Mucosa of rectum (tissue), 2 donors: ENCODE data around the gene FBXL17.

ENCODE experiments used
- H3K27ac ChIP-seq, 2 donors: one replicate each; pipeline ENCODE4 v1.7.0; 2013; ENCODE audit warnings: inconsistent platforms in 2 of 2, low read depth in 2 of 2, low read length in 2 of 2
- H3K27me3 ChIP-seq, 2 donors: one replicate each; pipeline ENCODE4 v1.7.0; 2013; ENCODE audit warnings: low read length in 2 of 2; ENCODE audit not compliant: control insufficient read depth in 2 of 2, insufficient read depth in 2 of 2
- H3K36me3 ChIP-seq, 2 donors: one replicate each; pipeline ENCODE4 v1.7.0; 2013; ENCODE audit warnings: low read length in 2 of 2; ENCODE audit not compliant: control insufficient read depth in 2 of 2, insufficient read depth in 2 of 2
- H3K4me1 ChIP-seq, 2 donors: one replicate each; pipeline ENCODE4 v1.7.0; 2013; ENCODE audit warnings: low read length in 2 of 2, mild to moderate bottlenecking in 1 of 2; ENCODE audit not compliant: control insufficient read depth in 2 of 2, insufficient read depth in 2 of 2
- H3K4me3 ChIP-seq, 2 donors: one replicate each; pipeline ENCODE4 v1.7.0; 2013; ENCODE audit warnings: low read length in 2 of 2
- H3K9ac ChIP-seq, 2 donors: one replicate each; pipeline ENCODE4 v1.7.0; 2013; ENCODE audit warnings: low read length in 2 of 2, low read depth in 1 of 2, mild to moderate bottlenecking in 1 of 2
- H3K9me3 ChIP-seq, 2 donors: one replicate each; pipeline ENCODE4 v1.7.0; 2013; ENCODE audit warnings: low read length in 2 of 2; ENCODE audit not compliant: control insufficient read depth in 2 of 2
- donor health status: healthy.
- donor health status: Normal muscosa, but diverticular disease.

Gene FBXL17

GRCh38 chr5:108059334-108059733 is 322.6 kb downstream of the FBXL17 start:
- Histone ChIP-seq H3K9ac (no peak overlapping the region), H3K36me3 (no peaks in the 10 kb centered on the region)

GRCh38 chr5:108054349-108054748 is 327.5 kb downstream of the FBXL17 start:
- Histone ChIP-seq H3K9ac (no peak overlapping the region), H3K4me3 (no peak overlapping the region), H3K27me3 (no peaks in the 10 kb centered on the region), H3K4me1 (no peaks in the 10 kb centered on the region), H3K27ac (no peak overlapping the region), H3K9me3 (peaks cover 0 to 3% of the 10 kb centered on the region in 2 donors), H3K36me3 (no peaks in the 10 kb centered on the region)

More at GRCh38 chr5:108059334-108059733, 322.6 kb downstream of the FBXL17 start:
- Histone ChIP-seq H3K27me3 (no peaks in the 10 kb centered on the region), H3K27ac (no peak overlapping the region), H3K4me1 (no peaks in the 10 kb centered on the region), H3K9me3 (no peaks in the 10 kb centered on the region), H3K4me3 (no peak overlapping the region)

- Histone ChIP-seq H3K4me1 (no peaks in the 10 kb centered on the region), H3K9me3 (no peaks in the 10 kb centered on the region), H3K27ac (no peak overlapping the region), H3K9ac (no peak overlapping the region), H3K36me3 (no peaks in the 10 kb centered on the region), H3K27me3 (no peaks in the 10 kb centered on the region), H3K4me3 (no peak overlapping the region)
Observed at GRCh38 chr5:108046955-108047670, 334.8 kb downstream of the FBXL17 start.

GRCh38 chr5:108036482-108036881 is 345.4 kb downstream of the FBXL17 start:
- no peaks in the 10 kb centered on the region for H3K27me3 ChIP-seq

GRCh38 chr5:108028883-108029282 is 353.0 kb downstream of the FBXL17 start:
- Histone ChIP-seq H3K27ac (no peak overlapping the region), H3K9me3 (no peaks in the 10 kb centered on the region), H3K4me3 (no peak overlapping the region), H3K27me3 (no peaks in the 10 kb centered on the region), H3K9ac (no peak overlapping the region), H3K36me3 (no peaks in the 10 kb centered on the region), H3K4me1 (no peaks in the 10 kb centered on the region)

More at GRCh38 chr5:108036482-108036881, 345.4 kb downstream of the FBXL17 start:
- Histone ChIP-seq H3K9ac (no peak overlapping the region), H3K27ac (no peak overlapping the region), H3K4me3 (no peak overlapping the region), H3K36me3 (no peaks in the 10 kb centered on the region), H3K4me1 (no peaks in the 10 kb centered on the region), H3K9me3 (no peaks in the 10 kb centered on the region)

- Histone ChIP-seq H3K27me3 (no peaks in the 10 kb centered on the region), H3K27ac (no peak overlapping the region), H3K9me3 (no peaks in the 10 kb centered on the region), H3K36me3 (no peaks in the 10 kb centered on the region), H3K4me3 (no peak overlapping the region), H3K4me1 (no peaks in the 10 kb centered on the region), H3K9ac (no peak overlapping the region)
Observed at GRCh38 chr5:108028412-108028811, 353.5 kb downstream of the FBXL17 start.

GRCh38 chr5:108025957-108026356 is 355.9 kb downstream of the FBXL17 start:
- Histone ChIP-seq H3K27ac (no peak overlapping the region), H3K36me3 (no peaks in the 10 kb centered on the region), H3K27me3 (no peaks in the 10 kb centered on the region), H3K9me3 (no peaks in the 10 kb centered on the region), H3K4me1 (no peaks in the 10 kb centered on the region), H3K4me3 (no peak overlapping the region), H3K9ac (no peak overlapping the region)

- Histone ChIP-seq H3K4me1 (no peaks in the 10 kb centered on the region), H3K4me3 (no peak overlapping the region), H3K9me3 (no peaks in the 10 kb centered on the region), H3K27me3 (no peaks in the 10 kb centered on the region), H3K27ac (no peak overlapping the region), H3K36me3 (no peaks in the 10 kb centered on the region), H3K9ac (no peak overlapping the region)
Observed at GRCh38 chr5:108024986-108025385, 356.9 kb downstream of the FBXL17 start.

GRCh38 chr5:108016101-108016500 is 365.8 kb downstream of the FBXL17 start:
- no peaks in the 10 kb centered on the region for H3K4me1 ChIP-seq
- H3K9me3 ChIP-seq, result no peaks in the 10 kb centered on the region
- no peak overlapping the region for H3K4me3 ChIP-seq
- no peak overlapping the region for H3K27ac ChIP-seq
- no peak overlapping the region for H3K9ac ChIP-seq
- no peaks in the 10 kb centered on the region for H3K36me3 ChIP-seq
- no peaks in the 10 kb centered on the region for H3K27me3 ChIP-seq

- Histone ChIP-seq H3K4me3 (no peak overlapping the region), H3K9me3 (no peaks in the 10 kb centered on the region), H3K27ac (no peak overlapping the region), H3K27me3 (no peaks in the 10 kb centered on the region), H3K4me1 (peaks cover 0 to 3% of the 10 kb centered on the region in 2 donors), H3K36me3 (no peaks in the 10 kb centered on the region), H3K9ac (no peak overlapping the region)
Observed at GRCh38 chr5:108006791-108007190, 375.1 kb downstream of the FBXL17 start.
